Germinal center (tissue), 1 donor: Measurements from ENCODE around the gene TOMT.
"Not testable (repeated sequence)": the region's sequence is repeated elsewhere in the genome, so short reads cannot be mapped to it uniquely, and the experiment has no call there.

Source experiments
- DNase-seq: peaks from one replicate; pipeline ENCODE4 v3.0.0; 2012; ENCODE audit warnings: mixed read lengths, low spot score

Gene TOMT

GRCh38 chr11:72127923-72128322 is 22.2 kb downstream of the TOMT start:
- DNase-seq, result no peak

- DNase-seq, result no peak
Measured at GRCh38 chr11:72129381-72129780, 23.7 kb downstream of the TOMT start.

- no peak for DNase-seq
Measured at GRCh38 chr11:72132646-72133045, 26.9 kb downstream of the TOMT start.

DNA sequence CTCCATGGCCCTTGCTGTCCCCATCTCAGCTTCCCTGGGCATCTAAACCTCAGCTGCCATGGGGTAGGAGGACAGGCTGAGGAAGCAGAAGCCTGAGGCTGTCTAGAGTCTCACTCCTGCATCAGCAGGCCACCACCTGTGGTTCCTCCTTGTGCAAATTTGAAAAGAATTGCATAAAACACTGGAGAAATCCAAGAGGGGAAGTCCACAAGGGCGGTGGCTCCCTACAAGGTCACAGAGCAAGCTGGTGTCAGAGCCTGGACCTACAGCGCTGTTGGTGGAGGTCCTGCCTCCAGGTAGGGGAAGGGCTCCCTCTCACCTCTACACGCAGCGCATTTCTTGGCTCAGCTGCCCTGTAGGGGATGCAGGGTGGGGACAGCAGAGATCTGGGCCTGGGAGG is 29.7 kb downstream of the TOMT start, which contains the start of gene FOLR3:
Gene FOLR3 (plus strand): TSS at position 253 of the 400 bp plus-strand sequence. CDS start 228 bp downstream, outside the sequence.
- not testable (repeated sequence) for DNase-seq

DNA sequence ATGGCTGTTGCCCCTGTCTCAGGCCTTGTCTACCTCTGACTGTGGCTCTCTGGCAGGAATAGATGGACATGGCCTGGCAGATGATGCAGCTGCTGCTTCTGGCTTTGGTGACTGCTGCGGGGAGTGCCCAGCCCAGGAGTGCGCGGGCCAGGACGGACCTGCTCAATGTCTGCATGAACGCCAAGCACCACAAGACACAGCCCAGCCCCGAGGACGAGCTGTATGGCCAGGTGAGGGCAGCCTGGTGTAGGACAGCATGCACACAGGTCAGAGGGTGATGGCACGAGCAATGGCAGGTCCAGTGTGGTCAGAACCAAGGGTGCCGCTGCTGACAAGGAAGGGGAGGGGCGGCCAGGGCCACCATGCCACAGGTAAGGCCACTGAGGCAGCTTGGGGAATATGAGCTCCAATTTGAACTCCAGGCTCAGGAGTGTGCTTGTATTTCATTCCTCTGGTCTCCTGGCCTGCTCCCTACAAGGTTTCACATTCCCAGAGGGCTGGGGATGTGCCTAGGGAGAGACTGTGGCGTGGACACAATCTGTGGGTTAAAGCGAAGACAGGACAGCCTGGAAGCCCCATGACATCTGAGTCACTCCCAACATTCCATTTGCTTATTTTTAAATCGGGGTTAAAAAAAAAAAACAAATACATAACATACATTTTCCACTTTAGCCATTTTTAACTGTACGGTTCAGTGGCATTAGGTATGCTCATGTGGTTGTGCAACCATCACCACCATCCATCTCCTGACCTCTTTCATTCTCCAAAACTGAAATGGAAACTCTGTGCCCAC is 30.4 kb downstream of the TOMT start:
- DNase-seq, result no peak

DNA sequence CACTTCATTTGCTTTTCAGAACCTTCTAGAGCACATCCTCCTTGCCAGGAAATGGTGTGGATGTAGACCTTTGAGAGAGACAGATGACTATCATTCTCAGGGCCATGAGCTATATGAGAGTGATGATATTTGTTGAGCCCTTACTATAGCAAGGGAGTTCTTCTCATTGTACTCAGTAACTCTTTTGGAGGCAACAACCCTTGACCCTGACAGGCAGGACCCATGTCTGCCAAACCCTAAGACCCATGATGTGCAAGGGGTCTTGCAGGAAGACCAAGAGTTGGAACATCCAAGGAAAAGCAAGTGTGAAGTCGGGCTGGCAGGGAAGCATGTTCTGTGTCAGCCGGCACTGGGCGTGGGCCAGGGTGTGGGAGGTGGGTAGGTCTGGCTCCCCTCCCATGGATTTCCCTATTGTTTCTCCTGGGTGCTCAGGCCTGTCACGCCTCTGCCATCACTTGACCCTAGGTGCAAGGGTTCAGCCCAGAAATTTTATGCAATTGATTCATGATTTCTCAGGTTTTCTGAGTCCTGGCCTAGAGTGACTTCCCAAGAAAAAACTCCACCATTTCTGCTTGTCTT is 31.0 kb downstream of the TOMT start:
- no peak for DNase-seq

DNA sequence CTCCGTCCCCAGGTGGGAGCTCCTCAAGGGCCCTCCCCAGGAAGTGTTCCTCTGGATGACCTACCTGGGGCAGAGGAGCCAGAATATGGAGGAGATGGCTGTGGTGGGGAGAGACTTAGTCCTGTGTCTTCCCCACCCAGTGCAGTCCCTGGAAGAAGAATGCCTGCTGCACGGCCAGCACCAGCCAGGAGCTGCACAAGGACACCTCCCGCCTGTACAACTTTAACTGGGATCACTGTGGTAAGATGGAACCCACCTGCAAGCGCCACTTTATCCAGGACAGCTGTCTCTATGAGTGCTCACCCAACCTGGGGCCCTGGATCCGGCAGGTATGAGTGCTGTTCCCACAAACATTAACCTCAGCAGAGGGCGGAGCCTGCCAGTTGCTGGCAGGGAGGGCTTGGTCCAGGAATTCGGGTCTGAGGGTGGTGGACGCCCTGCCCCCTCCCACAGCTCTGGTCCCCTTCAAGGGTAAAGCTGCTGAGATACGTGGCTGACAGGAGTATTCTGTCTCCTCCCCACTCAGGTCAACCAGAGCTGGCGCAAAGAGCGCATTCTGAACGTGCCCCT is 33.2 kb downstream of the TOMT start:
- DNase-seq, result no peak

- no peak for DNase-seq
Measured at GRCh38 chr11:72139500-72139899, 33.8 kb downstream of the TOMT start.

GRCh38 chr11:72140661-72141060 is 34.9 kb downstream of the TOMT start:
- no peak for DNase-seq

DNA sequence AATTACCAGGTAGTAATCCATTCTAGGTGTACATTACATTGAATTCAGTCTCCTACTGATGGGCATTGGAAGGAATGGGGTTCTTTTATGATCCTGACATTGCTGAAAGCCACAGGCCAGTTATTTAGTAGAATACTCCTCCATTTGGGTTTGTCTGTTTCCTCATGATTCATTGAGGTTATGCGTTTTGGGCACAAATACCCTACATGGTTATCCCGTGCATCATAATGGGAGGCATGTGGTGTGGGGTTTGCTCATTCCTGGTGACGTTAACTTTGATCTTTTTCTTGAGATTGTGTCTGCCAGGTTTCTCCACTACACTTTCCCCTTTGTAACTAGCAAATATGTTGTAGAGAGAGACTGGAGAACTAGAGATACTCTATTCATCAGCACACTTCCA is 35.3 kb downstream of the TOMT start:
- DNase-seq, result no peak

- not testable (repeated sequence) for DNase-seq
Measured at GRCh38 chr11:72142086-72142485, 36.4 kb downstream of the TOMT start.

DNA sequence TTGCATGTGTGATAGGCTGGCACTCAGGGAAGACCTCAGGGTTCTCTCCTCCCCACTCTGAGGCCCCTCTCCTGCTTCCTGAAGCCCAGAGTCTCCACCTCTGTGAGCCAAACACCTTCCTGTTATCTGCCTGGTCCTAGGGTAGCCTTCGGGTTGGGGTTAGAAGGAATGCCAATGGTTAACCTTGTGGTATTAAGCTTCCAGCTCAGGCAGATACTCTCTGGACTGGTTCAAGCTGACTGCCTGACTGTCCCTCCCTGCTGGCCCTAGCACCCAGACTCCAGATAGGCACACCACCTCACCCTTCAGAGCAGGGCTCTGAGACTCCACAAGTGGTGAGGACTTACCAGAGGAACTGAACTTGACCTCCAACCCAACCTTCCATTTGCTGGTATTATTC is 36.8 kb downstream of the TOMT start:
- not testable (repeated sequence) for DNase-seq

DNA sequence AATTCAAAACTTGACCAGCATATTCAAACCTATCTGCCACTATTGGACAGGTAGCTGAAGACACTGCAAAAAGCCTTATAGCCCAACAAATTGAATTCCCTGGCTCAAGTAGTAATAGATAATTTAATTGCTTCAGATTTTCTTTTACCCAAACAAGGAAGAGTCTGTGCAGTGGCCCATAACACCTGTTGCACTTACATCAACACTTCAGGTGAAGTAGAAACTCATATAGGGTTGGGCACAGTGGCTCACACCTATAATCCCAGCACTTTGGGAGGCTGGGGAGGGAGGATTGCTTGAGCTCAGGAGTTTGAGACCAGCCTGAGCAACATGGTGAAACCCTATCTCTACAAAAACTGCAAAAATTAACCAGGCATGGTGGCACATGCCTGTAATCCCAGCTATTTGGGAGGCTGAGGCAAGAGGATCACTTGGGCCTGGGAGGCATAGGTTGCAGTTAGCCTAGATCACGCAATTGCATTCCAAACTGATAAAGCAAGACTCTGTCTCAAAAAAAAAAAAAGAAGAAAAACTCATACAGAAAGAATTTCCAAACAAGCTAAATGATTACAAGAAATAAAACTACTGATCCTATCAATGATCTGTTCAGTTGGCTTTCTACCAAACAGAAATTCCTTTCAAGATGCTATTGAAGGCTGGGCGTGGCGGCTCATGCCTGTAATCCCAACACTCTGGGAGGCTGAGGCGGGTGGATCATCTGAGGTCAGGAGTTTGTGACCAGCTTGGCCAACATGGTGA is 39.3 kb downstream of the TOMT start:
- DNase-seq, result no peak

- no peak for DNase-seq
Measured at GRCh38 chr11:72146625-72147024, 40.9 kb downstream of the TOMT start.

DNA sequence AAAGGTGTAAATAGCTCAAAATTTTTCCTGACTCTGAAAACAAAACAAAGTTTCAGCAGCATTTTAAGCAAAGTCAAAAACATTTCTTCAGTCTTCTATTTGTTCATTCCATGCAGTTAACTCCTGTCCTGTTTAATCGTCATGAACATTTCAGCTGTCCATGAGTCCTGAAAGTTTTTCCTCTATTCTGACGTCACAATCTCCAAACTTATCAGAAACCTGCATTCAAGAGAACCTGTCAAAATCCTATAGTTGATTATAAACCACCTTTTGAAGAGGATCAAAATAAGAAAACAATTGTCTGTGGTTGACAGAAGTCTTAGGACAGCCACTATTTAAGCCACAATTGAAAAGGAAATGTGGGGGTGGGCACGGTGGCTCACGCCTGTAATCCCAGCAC is 45.2 kb downstream of the TOMT start:
- no peak for DNase-seq

DNA sequence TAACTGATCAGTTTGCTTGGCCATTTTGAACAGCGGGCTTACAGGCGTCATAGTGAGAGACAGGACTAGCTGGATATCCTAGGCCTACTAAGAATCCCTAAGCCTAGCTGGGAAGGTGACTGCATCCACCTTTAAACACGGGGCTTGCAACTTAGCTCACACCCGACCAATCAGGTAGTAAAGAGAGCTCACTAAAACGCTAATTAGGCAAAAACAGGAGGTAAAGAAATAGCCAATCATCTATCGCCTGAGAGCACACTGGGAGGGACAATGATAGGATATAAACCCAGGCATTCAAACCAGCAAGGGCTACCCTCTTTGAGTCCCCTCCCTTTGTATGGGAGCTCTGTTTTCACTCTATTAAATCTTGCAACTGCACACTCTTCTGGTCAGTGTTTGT is 48.1 kb downstream of the TOMT start:
- DNase-seq, result not testable (repeated sequence)

DNA sequence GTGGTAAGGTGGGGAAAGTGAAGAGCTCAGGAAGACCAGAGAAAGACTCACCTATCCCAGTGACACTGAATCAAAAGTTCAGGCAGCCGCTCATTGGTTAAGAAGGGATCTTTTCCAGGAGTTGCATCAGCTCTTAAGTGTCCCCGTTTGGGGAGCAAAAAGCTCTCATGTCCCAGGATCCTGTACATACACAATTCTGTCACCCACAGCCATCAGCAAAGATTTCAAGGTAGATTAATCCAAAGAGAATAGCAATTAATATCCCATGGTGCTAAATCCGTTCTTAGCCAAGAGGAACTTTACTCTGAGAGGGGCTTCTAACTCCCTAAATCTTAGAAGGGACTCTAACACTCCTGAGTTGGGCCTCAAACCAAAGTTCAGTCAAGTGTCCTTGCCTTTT is 49.1 kb downstream of the TOMT start:
- no peak for DNase-seq

DNA sequence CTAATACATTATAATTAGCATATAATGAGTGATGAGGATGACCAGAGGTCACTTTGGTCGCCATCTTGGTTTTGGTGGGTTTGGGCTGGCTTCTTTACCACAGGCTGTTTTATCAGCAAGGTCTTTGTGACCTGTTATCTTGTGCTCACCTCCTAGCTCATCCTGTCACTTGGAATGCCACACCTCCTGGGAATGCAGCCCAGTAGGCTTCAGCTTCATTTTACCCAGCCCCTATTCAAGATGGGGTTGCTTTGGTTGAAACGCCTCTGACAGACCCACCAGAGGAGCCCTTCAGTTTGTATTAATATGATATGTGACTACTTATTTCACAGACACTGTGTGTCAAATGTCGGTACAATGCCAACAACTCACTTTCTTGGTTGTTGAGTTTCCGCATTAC is 50.0 kb downstream of the TOMT start:
- no peak for DNase-seq

- DNase-seq, result no peak
Measured at GRCh38 chr11:72157131-72157530, 51.4 kb downstream of the TOMT start.
